ENCODE data around the gene PPP1R26. TPM values are rescaled to one million over a fixed set of nuclear protein-coding genes. Genes with fewer than 3 reads are reported as not detected.

Gene PPP1R26
- polyA plus RNA-seq, 1 donor from 2014 or later: 20.1 TPM

- H3K36me3 ChIP-seq (ENCODE audit: insufficient read depth, low read length): no peaks in the 10 kb centered on the region
- H3K27ac ChIP-seq (ENCODE audit: low read length): no peak overlapping the region
- H3K27me3 ChIP-seq (ENCODE audit: insufficient read depth, low read depth, low read length): no peaks in the 10 kb centered on the region
- TF ChIP-seq EZH2 (IDR thresholded peaks at IDR 0.05; ENCODE audit: borderline replicate concordance, insufficient read depth, low read length, poor library complexity, severe bottlenecking): no peak
- no peak overlapping the region for H3K9ac ChIP-seq (ENCODE audit: low read length)
- no peaks in the 10 kb centered on the region for H4K20me1 ChIP-seq (ENCODE audit: insufficient read depth)
- no peak overlapping the region for H3K4me3 ChIP-seq (ENCODE audit: low read length)
- H2AFZ ChIP-seq (ENCODE audit: low read depth, low read length): no peak overlapping the region
- H3K9me2 ChIP-seq (ENCODE audit: insufficient read depth, low read length): no peaks in the 10 kb centered on the region
- no peak overlapping the region for H3K4me2 ChIP-seq (ENCODE audit: low read length)
- no peaks in the 10 kb centered on the region for H3K9me3 ChIP-seq (ENCODE audit: low read length)
- no peaks in the 10 kb centered on the region for H3K79me2 ChIP-seq (replicated peaks; ENCODE audit: insufficient read depth, low read length)
- H3F3A ChIP-seq (ENCODE audit: insufficient read depth, low read length, poor library complexity, severe bottlenecking): no peaks in the 10 kb centered on the region
Measured at GRCh38 chr9:135471791-135472640, 7.6 kb upstream of the PPP1R26 start.

- Histone ChIP-seq H3K9me2 (ENCODE audit: insufficient read depth, low read length) (no peaks in the 10 kb centered on the region), H3K4me2 (ENCODE audit: low read length) (no peak overlapping the region), H3K4me3 (ENCODE audit: low read length) (no peak overlapping the region), H3K27me3 (ENCODE audit: insufficient read depth, low read depth, low read length) (no peaks in the 10 kb centered on the region), H3K36me3 (ENCODE audit: insufficient read depth, low read length) (no peaks in the 10 kb centered on the region), H3K27ac (ENCODE audit: low read length) (no peak overlapping the region), H3K9me3 (ENCODE audit: low read length) (no peaks in the 10 kb centered on the region), H4K20me1 (ENCODE audit: insufficient read depth) (no peaks in the 10 kb centered on the region), H3K9ac (ENCODE audit: low read length) (no peak overlapping the region), H3F3A (ENCODE audit: insufficient read depth, low read length, poor library complexity, severe bottlenecking) (no peaks in the 10 kb centered on the region), H3K79me2 (replicated peaks; ENCODE audit: insufficient read depth, low read length) (no peaks in the 10 kb centered on the region), H2AFZ (ENCODE audit: low read depth, low read length) (no peak overlapping the region)
- no peak for TF ChIP-seq REST (IDR thresholded peaks at IDR 0.05; ENCODE audit: borderline replicate concordance)
- TF ChIP-seq TAF1 (IDR thresholded peaks at IDR 0.05; ENCODE audit: low read depth): no peak
- no peak for TF ChIP-seq POLR2AphosphoS5 (IDR thresholded peaks at IDR 0.05)
- TF ChIP-seq EZH2 (IDR thresholded peaks at IDR 0.05; ENCODE audit: borderline replicate concordance, insufficient read depth, low read length, poor library complexity, severe bottlenecking): no peak
- no peak for TF ChIP-seq MXI1 (conservative IDR thresholded peaks at IDR 0.05; ENCODE audit: poor library complexity, severe bottlenecking)
- TF ChIP-seq CTCF (IDR thresholded peaks at IDR 0.05; ENCODE audit: poor library complexity, severe bottlenecking): no peak
- TF ChIP-seq RAD21 (conservative IDR thresholded peaks at IDR 0.05): no peak
- no peak for TF ChIP-seq SMC3 (conservative IDR thresholded peaks at IDR 0.05; ENCODE audit: poor library complexity)
- TF ChIP-seq EP300 (conservative IDR thresholded peaks at IDR 0.05; ENCODE audit: poor library complexity, severe bottlenecking): no peak
Measured at GRCh38 chr9:135473972-135474543, 5.5 kb upstream of the PPP1R26 start.
